BLaER1 treated with 17β-estradiol and CSF1 and Interleukin-3, amounts not matched to agents 10 nM and 100 nM (cell line): ENCODE measurements around the gene TLCD5.

ENCODE experiments used
- H3K27ac ChIP-seq, 11 experiments: shearing (Covaris generic); formaldehyde crosslinking; 2 replicates each; pipeline ENCODE4 v1.8.1; 2022
- H3K27me3 ChIP-seq, 11 experiments: shearing (Covaris generic); formaldehyde crosslinking; 2 replicates each; pipeline ENCODE4 v1.8.1; 2022
- H3K36me3 ChIP-seq, 11 experiments: shearing (Covaris generic); formaldehyde crosslinking; 2 replicates each; pipeline ENCODE4 v1.8.1; 2022
- H3K4me1 ChIP-seq, 10 experiments: shearing (Covaris generic); formaldehyde crosslinking; 2 replicates each; pipeline ENCODE4 v1.8.1; 2022
- H3K4me2 ChIP-seq, 11 experiments: shearing (Covaris generic); formaldehyde crosslinking; 2 replicates each; pipeline ENCODE4 v1.8.1; 2022
- H3K4me3 ChIP-seq, 10 experiments: shearing (Covaris generic); formaldehyde crosslinking; 2 replicates each; pipeline ENCODE4 v1.8.1; 2022
- H3K9ac ChIP-seq, 11 experiments: shearing (Covaris generic); formaldehyde crosslinking; 2 replicates each; pipeline ENCODE4 v1.8.1; 2022
- H3K9me3 ChIP-seq, 11 experiments: shearing (Covaris generic); formaldehyde crosslinking; replicated peaks in 1 of 11; 2 replicates each; pipeline ENCODE4 v1.8.1; 2022
- H4K20me1 ChIP-seq, 11 experiments: shearing (Covaris generic); formaldehyde crosslinking; 2 replicates each; pipeline ENCODE4 v1.8.1; 2022
- Cebpa-rat ChIP-seq, 11 experiments: shearing (Covaris generic); IDR thresholded peaks; 2 replicates each; pipeline ENCODE4 v1.8.1; 2022

Gene TLCD5

DNA sequence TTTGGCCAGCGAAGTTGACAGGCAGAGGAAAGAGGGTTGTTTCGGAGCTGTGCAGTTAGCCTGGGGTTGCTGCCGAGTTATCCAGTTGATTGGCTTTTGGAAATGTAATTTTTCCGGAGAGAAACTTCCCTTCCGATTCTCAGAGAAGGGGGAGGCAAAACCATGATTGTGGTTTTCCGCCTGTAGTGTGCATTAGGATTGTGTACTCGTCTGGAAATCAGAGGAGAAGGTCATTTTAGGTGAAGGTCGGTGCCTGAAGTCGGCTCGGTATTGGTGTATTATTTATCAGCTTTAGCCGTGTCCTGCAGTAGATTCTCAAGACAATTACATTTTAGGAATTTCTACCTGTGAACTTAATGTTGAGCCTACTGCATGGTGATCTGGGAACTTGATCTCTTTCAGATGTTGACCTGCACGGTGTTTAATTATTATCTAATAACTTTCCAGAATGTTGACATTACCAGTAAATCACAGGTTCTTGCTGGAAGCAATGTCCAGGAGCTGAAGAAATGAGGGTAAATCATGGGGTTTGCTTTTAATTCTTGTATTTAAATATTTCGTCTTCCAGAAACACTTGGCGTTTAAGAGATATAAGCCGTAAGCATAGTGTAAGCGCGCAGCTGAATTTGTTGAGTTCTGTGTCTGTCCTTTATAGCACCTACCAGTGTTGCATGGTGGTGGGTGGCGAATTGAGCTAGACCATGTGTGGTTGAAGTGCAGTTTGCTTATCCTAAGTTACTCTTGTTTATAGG lies 12.4 kb downstream of the TLCD5 start:
- TF ChIP-seq Cebpa-rat (IDR thresholded peaks at IDR 0.05), result no peak
- H3K27ac ChIP-seq, result peak overlapping the region in 10 of 11 experiments; percentile 81 to 91 (median 88); a peak in 11 of 22 replicates

DNA sequence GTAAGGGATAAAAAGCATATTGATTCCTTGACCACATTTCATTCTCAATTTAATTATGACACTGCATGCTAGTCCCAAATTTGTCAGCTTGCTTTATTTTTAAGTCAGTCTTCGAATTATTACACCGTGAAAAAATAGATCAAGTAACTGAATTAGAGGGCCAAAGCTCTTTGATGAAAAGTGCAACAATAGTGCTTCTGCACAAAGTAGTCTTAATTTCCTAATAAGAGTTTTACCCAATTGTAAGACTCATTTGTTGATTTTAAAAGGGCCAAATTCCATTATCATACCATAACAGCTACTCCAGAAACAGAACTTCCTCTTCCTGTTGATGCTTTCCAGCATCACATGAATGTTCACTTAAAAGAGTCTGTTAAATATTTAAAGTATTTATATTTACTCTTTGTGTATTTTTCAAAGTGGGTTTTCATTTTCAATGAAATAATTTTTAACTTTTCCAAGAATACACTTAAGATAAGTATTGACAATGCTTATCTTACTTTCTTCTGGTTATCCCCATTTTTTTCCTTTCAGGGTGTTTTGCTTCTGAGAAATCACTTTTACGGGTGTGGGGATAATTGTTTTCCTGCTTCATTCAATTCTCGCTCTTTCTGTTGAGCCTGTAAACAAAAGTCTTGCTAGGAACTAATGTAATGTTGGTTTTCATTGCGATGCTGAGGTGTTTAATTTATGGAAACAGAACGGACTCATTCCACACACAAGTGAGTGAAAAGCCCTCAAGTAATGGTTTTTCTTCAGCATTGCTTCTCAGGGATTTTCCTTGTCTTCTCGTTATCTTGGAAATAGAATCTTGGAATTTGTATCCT lies 13.2 kb downstream of the TLCD5 start:
- Histone ChIP-seq H3K9me3 (peaks cover 8 to 26% (median 20%) of the 10 kb centered on the region in 11 experiments; a peak in 21 of 22 replicates), H3K4me1 (peaks cover 27 to 40% (median 34%) of the 10 kb centered on the region in 10 experiments), H3K4me2 (peak overlapping the region; percentile 93 to 99 (median 98)), H3K4me3 (peak overlapping the region; percentile 81 to 96 (median 86); a peak in 18 of 20 replicates), H3K27me3 (peaks cover 59 to 77% (median 67%) of the 10 kb centered on the region in 11 experiments), H3K27ac (no peak overlapping the region), H3K36me3 (peaks cover 0 to 9% (median 0%) of the 10 kb centered on the region in 11 experiments; a peak in 2 of 22 replicates), H4K20me1 (peaks cover 62 to 73% (median 67%) of the 10 kb centered on the region in 11 experiments), H3K9ac (peak overlapping the region in 1 of 11 experiments; percentile 94; a peak in 1 of 22 replicates)
- TF ChIP-seq Cebpa-rat (IDR thresholded peaks at IDR 0.05), result no peak

More for the DNA sequence above, 12.4 kb downstream of the TLCD5 start:
- H3K4me1 ChIP-seq, result peaks cover 27 to 39% (median 31%) of the 10 kb centered on the region in 10 experiments
- peaks cover 5 to 18% (median 13%) of the 10 kb centered on the region in 11 experiments; a peak in 21 of 22 replicates for H3K9me3 ChIP-seq
- H4K20me1 ChIP-seq, result peaks cover 54 to 68% (median 60%) of the 10 kb centered on the region in 11 experiments
- peak overlapping the region; percentile 93 to 99 (median 98) for H3K4me2 ChIP-seq
- H3K27me3 ChIP-seq, result peaks cover 52 to 69% (median 60%) of the 10 kb centered on the region in 11 experiments
- H3K9ac ChIP-seq, result peak overlapping the region; percentile 86 to 94 (median 92)
- peaks cover 0 to 9% (median 0%) of the 10 kb centered on the region in 11 experiments; a peak in 2 of 22 replicates for H3K36me3 ChIP-seq
- H3K4me3 ChIP-seq, result peak overlapping the region; percentile 81 to 96 (median 86)

DNA sequence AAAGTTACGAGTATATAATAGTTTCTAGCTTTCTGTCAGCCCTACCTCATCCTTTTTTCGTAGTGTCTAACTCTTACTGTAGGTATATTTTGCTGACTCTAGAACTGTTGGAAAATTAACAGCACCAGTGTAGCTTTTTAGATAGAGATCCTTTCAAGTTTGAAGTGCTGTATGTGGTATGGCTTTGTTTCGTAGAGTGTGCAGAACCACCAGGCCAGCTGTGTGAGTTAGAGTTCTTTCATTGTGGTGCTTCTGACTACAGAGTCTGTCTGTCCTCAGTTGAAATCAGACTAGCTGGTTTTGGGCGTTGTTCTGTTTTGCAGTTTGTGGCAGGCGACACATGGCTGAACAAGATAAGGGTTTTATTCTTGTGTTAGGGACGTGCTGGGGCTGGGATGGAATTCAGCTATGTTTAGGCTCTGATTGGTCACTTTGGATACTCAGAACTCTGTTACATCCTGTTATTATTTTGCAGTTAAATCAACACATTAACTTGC lies 14.3 kb downstream of the TLCD5 start:
- Histone ChIP-seq H3K4me2 (peak overlapping the region in 3 of 11 experiments; percentile 7 to 99 (median 95); a peak in 5 of 22 replicates), H3K4me1 (peaks cover 34 to 51% (median 45%) of the 10 kb centered on the region in 10 experiments), H3K9ac (no peak overlapping the region), H3K27me3 (peaks cover 64 to 85% (median 76%) of the 10 kb centered on the region in 11 experiments), H3K9me3 (peaks cover 8 to 29% (median 23%) of the 10 kb centered on the region in 11 experiments; a peak in 21 of 22 replicates), H4K20me1 (peaks cover 73 to 84% (median 78%) of the 10 kb centered on the region in 11 experiments), H3K27ac (no peak overlapping the region), H3K4me3 (no peak overlapping the region), H3K36me3 (peaks cover 0 to 9% (median 0%) of the 10 kb centered on the region in 11 experiments; a peak in 2 of 22 replicates)
- no peak for TF ChIP-seq Cebpa-rat (IDR thresholded peaks at IDR 0.05)

DNA sequence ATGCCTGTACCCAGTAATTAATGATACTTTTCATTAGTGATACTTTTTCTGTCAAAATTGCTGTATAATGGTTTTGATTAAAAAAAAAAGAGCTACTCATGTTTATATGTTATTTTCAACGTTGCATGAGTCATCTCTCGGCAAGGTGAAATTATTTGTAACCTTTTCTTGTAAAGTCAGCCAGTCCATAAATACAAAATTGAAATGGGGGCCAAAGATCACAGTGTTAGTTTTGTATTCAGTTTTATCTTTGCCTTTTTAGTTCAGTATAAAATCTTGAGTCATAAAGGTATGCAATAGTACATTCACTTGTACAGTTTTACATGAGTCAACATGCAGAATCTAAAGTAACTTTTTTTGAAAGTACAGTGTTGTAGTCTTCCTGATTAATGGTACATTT lies 15.4 kb downstream of the TLCD5 start:
- Histone ChIP-seq H3K4me1 (peaks cover 38 to 55% (median 50%) of the 10 kb centered on the region in 10 experiments), H3K4me2 (no peak overlapping the region), H4K20me1 (peaks cover 84 to 93% (median 89%) of the 10 kb centered on the region in 11 experiments)

DNA sequence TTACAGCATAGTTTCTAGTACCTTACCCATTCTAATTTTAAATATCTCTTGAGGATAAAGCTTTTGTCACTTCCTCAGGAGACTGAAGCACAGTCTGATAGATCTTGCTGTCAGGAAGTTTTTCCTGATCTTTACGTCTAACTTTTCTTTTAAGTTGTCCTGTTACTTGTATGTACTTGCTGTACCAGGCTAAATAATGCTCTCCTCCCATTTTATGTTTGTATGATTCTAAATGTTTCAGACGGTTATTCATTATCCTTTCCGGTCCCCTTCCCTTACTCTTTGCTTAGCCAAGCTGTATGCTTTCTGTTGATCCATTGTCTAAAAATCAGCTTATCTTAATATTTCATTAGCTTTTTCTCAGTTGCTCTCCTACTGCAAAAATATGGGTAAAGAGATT lies 17.1 kb downstream of the TLCD5 start:
- Histone ChIP-seq H3K4me3 (0 out of 20 replicates have a peak overlapping the region, but pooled peaks of 1 of the 10 experiments have one; percentile 10), H3K27ac (no peak overlapping the region), H3K4me2 (no peak overlapping the region), H3K27me3 (peaks cover 91 to 99% (median 96%) of the 10 kb centered on the region in 11 experiments), H3K4me1 (peaks cover 32 to 52% (median 48%) of the 10 kb centered on the region in 10 experiments), H3K36me3 (peaks cover 0 to 9% (median 0%) of the 10 kb centered on the region in 11 experiments; a peak in 2 of 22 replicates), H3K9ac (no peak overlapping the region), H3K9me3 (peaks cover 8 to 29% (median 23%) of the 10 kb centered on the region in 11 experiments; a peak in 21 of 22 replicates), H4K20me1 (peaks cover 96 to 100% (median 100%) of the 10 kb centered on the region in 11 experiments)
- TF ChIP-seq Cebpa-rat (IDR thresholded peaks at IDR 0.05), result no peak

More for the DNA sequence above, 15.4 kb downstream of the TLCD5 start:
- H3K9ac ChIP-seq, result no peak overlapping the region
- TF ChIP-seq Cebpa-rat (IDR thresholded peaks at IDR 0.05), result no peak
- H3K27me3 ChIP-seq, result peaks cover 74 to 92% (median 85%) of the 10 kb centered on the region in 11 experiments
- peaks cover 0 to 9% (median 0%) of the 10 kb centered on the region in 11 experiments; a peak in 2 of 22 replicates for H3K36me3 ChIP-seq
- H3K9me3 ChIP-seq, result peaks cover 8 to 29% (median 23%) of the 10 kb centered on the region in 11 experiments; a peak in 21 of 22 replicates
- no peak overlapping the region for H3K27ac ChIP-seq
- H3K4me3 ChIP-seq, result no peak overlapping the region

DNA sequence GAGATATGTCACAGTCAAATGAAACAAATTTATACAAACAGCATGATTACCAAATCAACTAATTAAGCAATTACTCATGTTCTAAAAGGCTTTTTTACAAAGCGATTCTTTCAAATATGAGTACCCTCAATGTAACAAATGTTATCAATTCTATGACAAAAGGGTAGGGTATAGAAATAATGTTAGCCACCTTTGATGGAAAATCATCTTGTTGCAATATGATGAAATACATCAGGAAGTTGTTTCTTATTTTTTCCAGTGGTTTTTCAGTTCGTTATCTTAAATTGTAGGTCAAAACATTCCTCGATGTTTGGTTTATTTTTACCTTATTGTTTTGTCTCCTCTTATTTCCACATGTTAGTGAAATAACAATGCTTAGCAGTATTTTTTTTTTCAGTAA lies 17.6 kb downstream of the TLCD5 start:
- Histone ChIP-seq H3K27ac (no peak overlapping the region), H3K9me3 (peaks cover 8 to 29% (median 23%) of the 10 kb centered on the region in 11 experiments; a peak in 21 of 22 replicates), H3K4me3 (no peak overlapping the region), H3K4me2 (no peak overlapping the region; a peak in 1 of 22 replicates), H3K9ac (no peak overlapping the region), H3K4me1 (peaks cover 27 to 48% (median 43%) of the 10 kb centered on the region in 10 experiments), H4K20me1 (peaks cover 96 to 100% (median 100%) of the 10 kb centered on the region in 11 experiments), H3K36me3 (peaks cover 0 to 9% (median 0%) of the 10 kb centered on the region in 11 experiments; a peak in 2 of 22 replicates), H3K27me3 (peaks cover 92 to 100% (median 96%) of the 10 kb centered on the region in 11 experiments)
- no peak for TF ChIP-seq Cebpa-rat (IDR thresholded peaks at IDR 0.05)

DNA sequence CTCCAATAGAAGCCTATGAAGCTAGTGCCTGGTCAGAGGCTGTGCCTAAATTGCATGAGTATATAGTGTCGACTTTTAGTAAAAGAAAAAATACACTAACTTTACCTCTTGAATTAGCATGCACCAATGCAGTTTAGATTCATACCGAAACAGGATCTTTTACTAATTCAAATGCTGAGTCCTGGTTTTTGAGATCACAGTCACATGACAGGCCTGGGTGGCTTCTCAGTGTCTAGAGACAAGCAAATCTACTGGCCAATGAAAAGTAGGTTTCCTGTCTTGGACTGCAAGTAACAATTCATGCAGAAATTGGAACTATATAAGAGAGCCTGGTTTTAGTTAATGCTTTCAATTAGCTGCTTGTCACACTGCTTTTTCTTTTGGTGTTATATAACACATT lies 18.3 kb downstream of the TLCD5 start:
- Histone ChIP-seq H4K20me1 (peaks cover 96 to 100% (median 100%) of the 10 kb centered on the region in 11 experiments), H3K9ac (no peak overlapping the region), H3K4me1 (peaks cover 20 to 40% (median 36%) of the 10 kb centered on the region in 10 experiments)

More for the DNA sequence above, 18.3 kb downstream of the TLCD5 start:
- H3K36me3 ChIP-seq, result peaks cover 0 to 9% (median 0%) of the 10 kb centered on the region in 11 experiments; a peak in 2 of 22 replicates
- no peak for TF ChIP-seq Cebpa-rat (IDR thresholded peaks at IDR 0.05)
- H3K4me3 ChIP-seq, result 0 out of 20 replicates have a peak overlapping the region, but pooled peaks of 1 of the 10 experiments have one; percentile 3
- no peak overlapping the region for H3K27ac ChIP-seq
- H3K9me3 ChIP-seq, result peaks cover 8 to 29% (median 23%) of the 10 kb centered on the region in 11 experiments; a peak in 21 of 22 replicates
- peaks cover 86 to 100% (median 96%) of the 10 kb centered on the region in 11 experiments for H3K27me3 ChIP-seq
- peak overlapping the region in 4 of 11 experiments; percentile 59 to 84 (median 72); a peak in 7 of 22 replicates for H3K4me2 ChIP-seq
